Jurkat, Clone E6-1 (cell line): Measurements from ENCODE around the gene FGF22.
"Not testable (repeated sequence)": the region's sequence is repeated elsewhere in the genome, so short reads cannot be mapped to it uniquely, and the experiment has no call there.

Experiments used
- DNase-seq: peaks from one replicate; pipeline ENCODE4 v3.0.0-alpha.2; 2011; ENCODE audit warnings: low read depth, low spot score
- H3K4me3 ChIP-seq: 2 replicates; pipeline ENCODE4 v1.5.1; 2011; ENCODE audit warnings: mild to moderate bottlenecking, low read length, control low read depth, moderate library complexity

Gene FGF22

DNA sequence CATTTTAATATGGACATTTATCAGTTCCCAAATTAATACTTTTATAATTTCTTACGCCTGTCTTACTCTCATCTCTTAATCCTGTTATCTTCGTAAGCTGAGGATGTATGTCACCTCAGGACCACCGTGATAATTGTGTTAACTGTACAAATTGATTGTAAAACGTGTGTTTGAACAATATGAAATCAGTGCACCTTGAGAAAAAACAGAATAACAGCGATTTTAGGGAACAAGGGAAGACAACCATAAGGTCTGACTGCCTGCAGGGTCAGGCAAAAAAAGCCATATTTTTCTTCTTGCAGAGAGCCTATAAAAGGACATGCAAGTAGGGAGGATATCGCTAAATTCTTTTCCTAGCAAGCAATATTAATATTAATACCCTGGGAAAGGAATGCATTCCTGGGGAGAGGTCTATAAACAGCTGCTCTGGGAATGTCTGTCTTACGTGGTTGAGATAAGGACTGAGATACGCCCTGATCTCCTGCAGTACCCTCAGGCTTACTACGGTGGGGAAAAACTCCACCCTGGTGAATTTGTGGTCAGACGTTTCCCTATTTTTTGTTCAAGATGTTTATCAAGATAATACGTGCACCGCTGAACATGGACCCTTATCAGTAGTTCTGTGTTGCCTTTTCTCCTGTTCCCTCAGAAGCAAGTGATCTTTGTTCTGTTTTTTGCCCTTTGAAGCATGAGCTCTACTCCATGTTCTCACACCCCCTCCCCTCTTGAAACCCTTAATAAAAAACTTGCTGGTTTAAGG, 29.2 kb downstream of the FGF22 start:
- not testable (repeated sequence) for DNase-seq, H3K4me3 ChIP-seq

DNA sequence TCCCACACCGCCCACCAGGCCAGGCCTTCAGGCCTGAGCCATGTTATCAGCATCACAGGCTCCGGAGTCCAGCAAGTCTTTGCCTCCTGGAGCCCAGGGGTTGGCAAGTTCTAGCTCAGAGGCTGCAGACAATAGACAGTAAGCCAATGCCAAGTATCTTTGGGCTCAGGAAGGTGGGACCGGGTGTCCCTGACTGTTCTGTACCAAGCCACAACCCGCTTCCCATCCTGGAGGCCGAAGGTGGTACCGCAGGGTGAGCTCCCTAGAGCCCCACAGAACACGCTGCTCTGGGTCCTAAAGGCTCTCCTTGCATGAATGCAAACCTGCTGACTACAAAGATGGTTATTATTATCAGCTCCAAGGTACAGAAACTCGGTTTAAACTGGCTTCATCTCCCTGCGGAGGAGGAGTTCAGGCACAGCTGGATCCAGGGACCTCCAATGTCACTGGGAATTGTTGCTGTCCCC, 31.0 kb downstream of the FGF22 start:
- no peak for DNase-seq
- H3K4me3 ChIP-seq = no peak overlapping the region

DNA sequence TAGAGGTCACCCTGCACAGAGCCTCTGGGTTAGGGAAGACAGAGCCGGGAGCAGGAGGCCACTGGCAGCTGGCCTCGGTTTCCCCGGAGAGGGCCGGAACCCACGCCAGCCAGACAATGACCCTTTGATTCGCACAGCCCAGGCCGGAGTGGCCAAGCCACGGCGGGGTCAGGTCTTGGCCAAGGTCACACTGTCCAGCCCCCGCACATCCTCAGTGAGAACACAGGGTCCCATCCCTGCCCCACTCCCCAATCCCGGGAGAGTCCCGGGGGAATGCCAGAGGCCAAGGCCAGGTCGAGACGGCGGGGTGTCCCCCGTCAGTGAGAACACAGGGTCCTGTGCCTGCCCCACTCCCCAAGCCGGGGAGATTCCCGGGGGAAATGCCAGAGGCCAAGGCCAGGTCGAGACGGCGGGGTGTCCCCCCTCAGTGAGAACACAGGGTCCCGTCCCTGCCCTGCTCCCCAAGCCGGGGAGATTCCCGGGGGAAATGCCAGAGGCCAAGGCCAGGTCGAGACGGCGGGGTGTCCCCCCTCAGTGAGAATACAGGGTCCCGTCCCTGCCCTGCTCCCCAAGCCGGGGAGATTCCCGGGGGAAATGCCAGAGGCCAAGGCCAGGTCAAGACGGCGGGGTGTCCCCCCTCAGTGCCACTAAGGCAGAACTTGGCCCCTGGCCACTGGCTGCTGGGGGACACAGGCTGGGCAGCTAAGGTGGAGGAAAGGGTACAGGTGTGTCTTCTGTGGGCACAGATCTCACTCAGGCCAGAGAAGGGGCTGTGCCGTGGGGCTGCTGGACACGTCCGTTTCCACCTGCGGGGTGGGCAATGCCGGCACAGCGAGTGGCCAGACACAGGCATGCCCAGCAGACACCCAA, 34.8 kb downstream of the FGF22 start:
- DNase-seq = no peak
- no peak overlapping the region for H3K4me3 ChIP-seq

DNA sequence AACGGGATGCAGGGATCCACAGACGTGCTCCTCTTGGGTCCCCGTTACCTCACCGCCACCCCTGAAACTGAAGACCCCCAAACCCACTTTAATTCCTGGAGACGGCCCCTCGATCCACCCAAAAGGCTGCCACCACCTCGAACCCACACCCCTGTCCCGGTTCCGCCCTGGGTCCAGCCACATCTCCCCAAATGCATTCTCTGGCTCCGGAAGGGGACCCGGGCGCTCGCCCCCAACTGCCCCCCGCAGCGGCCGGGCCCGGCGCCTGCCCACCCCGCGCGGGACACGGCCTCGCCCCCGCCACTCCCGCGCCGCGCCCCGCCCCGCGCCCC, 36.3 kb downstream of the FGF22 start:
- H3K4me3 ChIP-seq = no peak overlapping the region
- DNase-seq = no peak

DNA sequence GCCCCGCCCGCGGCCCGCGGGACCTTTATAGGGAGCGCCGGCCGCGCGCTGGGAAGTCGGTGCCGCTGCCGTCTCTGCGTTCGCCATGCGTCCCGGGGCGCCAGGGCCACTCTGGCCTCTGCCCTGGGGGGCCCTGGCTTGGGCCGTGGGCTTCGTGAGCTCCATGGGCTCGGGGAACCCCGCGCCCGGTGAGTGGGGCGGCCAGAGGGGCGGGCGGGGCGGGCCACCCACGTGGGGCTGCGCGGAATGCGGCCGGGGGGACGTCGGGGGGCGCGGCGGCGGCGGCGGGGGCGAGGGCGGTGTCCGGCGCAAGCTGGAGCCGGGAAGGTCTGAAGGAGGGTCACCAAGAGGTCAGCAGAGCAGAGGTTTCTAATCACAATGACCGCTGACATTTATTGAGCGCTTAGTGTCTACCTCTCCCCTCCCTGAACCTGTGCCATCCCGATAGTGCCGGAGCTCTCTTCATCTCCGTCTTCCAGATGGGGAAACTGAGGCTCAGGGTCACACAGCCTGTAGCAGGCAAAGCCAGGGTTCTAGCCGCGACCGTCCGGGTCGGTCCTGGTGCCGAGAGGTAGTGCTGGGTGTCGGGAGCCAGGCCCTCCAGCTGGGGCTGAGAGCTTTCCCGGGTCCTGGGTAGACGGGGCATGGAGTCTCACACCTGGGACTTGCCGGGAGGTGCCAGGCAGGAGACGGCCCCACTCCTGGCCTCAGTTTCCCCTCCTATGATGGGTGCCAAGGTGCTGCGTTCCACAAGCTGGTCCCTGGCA, 36.8 kb downstream of the FGF22 start, which contains the start of gene FSTL3:
TSS of gene FSTL3 (plus strand) at position 54 of the 767 bp plus-strand sequence. CDS start at position 86, 32 bp downstream.
- no peak for DNase-seq
- H3K4me3 ChIP-seq = no peak within 1 kb of the TSS

DNA sequence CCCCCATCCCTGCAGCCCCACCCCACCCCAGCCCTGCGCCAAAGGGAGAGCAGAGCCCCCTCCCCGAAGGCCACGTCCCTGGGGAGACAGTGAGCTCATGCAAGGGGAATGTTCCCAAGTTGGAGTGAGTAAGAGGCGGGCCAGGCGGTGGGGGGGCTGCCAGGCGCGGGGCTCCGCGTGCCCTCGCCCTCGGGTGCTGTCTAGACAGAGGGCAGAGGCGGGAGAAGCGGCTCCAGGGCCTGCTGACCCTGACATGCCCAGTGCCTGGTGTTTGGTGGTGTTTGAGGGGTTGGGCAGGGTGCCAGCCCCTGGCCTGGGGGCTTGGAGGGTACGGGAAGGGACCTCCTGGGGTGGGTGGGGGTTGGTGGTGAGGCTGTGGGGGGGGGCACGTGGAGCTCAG, 37.5 kb downstream of the FGF22 start:
- no peak for DNase-seq
- no peak overlapping the region for H3K4me3 ChIP-seq

DNA sequence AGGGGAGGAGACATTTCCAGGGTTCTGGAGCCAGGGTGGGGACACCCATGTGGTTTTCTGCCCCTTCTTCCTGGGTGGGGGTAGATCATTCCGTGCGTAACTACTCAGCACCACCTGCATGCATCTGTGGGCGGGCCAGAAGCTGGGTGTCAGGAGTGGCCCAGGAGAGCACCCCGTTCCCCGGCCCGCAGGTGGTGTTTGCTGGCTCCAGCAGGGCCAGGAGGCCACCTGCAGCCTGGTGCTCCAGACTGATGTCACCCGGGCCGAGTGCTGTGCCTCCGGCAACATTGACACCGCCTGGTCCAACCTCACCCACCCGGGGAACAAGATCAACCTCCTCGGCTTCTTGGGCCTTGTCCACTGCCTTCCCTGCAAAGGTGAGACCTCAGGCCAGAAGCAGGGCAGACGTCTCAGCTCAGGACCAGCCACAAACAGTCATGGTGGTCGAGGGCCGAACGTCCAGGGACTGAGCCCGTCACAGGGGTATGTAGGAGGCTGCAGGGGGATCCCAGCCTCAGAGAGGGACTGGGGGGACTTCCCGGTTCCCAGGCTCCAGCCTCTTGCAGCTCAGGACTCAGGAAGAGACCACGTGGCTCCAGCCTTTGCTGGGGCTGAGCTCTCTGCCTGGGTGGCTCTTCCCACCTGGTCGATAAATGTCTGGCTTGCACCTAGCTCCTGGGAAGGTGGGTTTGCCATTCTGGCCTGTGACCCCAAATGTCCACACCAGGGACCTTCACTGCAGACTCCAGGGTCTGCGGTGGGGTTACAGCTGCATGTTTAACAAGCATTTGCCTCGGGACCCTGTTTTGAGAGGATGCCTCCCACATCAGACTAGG, 38.1 kb downstream of the FGF22 start:
- no peak for DNase-seq
- no peak overlapping the region for H3K4me3 ChIP-seq

DNA sequence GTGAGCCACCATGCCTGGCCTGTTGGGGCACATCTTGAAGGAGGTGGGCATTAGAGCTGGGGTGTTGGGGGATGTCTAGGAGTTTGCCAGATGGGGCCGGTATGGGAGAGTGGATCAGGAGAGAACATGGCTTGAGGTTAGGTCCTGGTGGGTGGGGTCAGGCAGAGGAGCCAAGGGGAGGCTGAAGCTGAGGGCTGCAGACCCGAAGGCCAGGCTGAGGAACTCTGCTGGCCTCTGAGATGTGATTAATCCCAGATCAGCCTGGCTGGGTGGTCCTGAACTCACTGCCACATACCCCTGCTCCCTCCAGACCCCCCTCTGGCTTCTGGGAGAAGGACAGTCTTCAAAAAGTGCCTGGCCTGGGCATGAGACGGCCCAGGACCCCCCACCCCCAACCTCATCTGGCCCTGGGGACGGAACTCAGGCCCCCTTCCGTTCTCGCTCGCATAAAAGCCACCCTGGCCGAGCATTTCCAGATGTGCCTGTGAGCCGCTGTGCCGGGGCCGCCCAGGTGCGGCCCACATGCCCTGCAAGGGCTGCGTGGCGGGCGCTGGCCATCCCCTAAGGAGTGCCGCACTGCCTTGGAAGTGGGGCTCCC, 39.2 kb downstream of the FGF22 start:
- H3K4me3 ChIP-seq = peak overlapping the region; percentile 61; the same call in 1 of the 2 replicates
- DNase-seq = no peak

DNA sequence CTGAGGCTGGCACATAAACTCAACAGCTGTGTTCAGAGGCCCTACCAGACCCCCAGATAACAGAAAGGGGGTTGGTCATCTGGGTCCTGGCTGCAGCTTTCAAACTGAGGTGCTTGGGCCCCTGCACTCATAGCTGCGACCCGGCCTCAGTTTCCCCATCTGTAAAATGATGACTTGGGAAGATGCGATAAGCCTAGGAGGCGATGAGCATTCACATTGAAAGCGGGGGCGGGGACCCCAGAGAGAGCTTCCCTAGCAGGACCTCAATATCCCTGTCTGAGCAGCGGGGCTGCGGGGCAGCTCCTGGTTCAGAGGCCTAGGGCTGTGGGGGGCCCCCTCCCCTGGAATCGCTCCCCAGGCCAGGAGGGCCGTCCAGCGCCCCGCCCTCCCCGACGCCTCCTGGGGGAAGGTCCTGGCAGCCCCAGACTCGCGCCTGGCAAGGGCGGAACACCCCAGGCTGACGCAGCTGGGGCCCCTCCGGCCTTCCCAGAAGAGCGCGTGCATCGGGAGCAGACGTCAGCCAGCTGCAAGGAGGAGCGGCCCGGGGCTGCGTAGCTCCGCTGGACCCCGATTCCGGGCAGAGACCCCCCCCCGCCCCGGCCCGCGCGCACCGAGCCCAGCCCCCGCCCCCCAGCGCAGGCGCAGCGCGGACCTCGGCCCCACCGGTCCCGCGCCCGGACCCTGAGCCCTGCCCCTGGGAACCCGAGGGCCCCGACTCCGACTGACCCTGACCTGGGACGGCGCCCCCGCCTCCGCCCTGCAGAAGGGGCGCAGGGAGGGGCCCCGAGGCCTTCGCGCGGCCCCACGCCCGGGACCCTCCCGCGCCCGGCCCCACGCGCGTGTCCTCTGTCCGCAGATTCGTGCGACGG, 40.0 kb downstream of the FGF22 start:
- no peak for DNase-seq
- H3K4me3 ChIP-seq = peak overlapping the region; percentile 61

DNA sequence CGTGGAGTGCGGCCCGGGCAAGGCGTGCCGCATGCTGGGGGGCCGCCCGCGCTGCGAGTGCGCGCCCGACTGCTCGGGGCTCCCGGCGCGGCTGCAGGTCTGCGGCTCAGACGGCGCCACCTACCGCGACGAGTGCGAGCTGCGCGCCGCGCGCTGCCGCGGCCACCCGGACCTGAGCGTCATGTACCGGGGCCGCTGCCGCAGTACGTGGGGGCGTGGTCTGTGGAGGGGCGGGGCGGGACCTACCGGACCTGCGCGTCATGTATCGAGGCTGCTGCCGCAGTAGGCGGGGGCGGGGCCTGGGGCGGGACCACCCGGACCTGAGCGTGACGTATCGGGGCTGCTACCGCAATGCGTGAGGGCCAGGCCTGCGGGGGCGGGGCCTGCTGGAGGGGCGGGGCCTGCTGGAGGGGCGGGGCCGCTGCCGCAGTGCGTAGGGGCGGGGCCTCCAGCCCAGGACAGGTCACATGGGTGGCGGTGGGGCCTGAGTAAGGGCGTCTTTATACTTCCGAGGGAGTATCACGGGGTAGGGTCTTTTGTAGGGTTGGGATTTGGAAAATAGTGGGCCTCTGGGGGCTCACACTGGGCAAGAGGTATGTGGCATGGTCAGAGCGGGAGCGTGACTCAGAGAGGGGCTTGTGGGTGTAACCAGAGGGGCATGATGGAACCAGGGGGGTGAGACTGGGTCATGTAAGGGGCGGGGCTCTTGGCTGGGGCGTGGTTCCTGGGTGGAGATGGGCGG, 40.8 kb downstream of the FGF22 start:
- H3K4me3 ChIP-seq = peak overlapping the region; percentile 63
- DNase-seq = peak; percentile 94

DNA sequence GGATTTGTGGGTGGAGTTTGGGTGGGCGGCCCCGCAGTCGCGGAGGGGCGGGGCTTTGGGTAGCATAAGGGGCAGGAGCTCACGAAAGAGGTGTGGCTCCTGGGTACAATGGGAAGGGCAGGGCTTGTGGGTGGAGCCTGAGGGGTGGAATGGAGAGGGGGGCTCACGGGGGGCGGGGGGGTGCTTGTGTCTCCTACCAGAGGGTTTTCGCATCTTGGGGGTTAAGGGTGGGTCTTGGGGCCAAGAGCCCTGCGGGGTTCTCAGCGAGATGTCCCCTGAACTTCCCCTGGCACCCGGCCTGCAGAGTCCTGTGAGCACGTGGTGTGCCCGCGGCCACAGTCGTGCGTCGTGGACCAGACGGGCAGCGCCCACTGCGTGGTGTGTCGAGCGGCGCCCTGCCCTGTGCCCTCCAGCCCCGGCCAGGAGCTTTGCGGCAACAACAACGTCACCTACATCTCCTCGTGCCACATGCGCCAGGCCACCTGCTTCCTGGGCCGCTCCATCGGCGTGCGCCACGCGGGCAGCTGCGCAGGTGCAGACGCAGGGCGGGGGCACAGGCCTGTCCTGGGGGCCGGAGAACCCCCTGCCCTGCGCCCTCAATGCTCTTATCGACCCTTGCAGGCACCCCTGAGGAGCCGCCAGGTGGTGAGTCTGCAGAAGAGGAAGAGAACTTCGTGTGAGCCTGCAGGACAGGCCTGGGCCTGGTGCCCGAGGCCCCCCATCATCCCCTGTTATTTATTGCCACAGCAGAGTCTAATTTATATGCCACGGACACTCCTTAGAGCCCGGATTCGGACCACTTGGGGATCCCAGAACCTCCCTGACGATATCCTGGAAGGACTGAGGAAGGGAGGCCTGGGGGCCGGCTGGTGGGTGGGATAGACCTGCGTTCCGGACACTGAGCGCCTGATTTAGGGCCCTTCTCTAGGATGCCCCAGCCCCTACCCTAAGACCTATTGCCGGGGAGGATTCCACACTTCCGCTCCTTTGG, 41.6 kb downstream of the FGF22 start:
- H3K4me3 ChIP-seq = peak overlapping the region; percentile 63
- DNase-seq = peak; percentile 91

DNA sequence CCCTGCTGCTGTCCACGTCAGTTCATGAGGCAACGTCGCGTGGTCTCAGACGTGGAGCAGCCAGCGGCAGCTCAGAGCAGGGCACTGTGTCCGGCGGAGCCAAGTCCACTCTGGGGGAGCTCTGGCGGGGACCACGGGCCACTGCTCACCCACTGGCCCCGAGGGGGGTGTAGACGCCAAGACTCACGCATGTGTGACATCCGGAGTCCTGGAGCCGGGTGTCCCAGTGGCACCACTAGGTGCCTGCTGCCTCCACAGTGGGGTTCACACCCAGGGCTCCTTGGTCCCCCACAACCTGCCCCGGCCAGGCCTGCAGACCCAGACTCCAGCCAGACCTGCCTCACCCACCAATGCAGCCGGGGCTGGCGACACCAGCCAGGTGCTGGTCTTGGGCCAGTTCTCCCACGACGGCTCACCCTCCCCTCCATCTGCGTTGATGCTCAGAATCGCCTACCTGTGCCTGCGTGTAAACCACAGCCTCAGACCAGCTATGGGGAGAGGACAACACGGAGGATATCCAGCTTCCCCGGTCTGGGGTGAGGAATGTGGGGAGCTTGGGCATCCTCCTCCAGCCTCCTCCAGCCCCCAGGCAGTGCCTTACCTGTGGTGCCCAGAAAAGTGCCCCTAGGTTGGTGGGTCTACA, 43.1 kb downstream of the FGF22 start:
- no peak for DNase-seq

DNA sequence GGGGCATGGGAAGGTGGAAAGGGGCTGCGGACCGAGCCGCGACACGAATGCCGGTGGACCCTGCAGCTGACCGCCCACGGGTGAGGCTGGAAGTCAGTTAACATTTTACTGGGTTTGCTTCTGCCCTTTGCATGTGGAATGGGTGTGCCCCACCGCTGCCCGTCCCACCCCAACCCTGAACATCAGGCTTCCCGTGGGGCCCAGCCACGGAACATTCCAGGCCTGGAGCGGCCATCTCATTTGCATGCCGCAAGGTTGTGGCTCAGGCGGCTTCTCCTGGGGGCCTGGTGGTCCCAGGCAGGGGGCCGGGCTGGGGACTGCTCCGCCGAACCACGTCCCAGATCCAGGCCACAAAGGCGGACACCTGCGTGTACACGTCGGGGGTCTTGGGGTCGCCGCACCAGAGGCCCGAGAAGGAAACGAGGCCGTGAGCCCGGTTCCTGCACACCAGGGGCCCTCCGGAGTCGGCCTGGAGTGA, 45.8 kb downstream of the FGF22 start:
- DNase-seq = no peak

More for the DNA sequence above, 43.1 kb downstream of the FGF22 start:
- H3K4me3 ChIP-seq = no peak overlapping the region

DNA sequence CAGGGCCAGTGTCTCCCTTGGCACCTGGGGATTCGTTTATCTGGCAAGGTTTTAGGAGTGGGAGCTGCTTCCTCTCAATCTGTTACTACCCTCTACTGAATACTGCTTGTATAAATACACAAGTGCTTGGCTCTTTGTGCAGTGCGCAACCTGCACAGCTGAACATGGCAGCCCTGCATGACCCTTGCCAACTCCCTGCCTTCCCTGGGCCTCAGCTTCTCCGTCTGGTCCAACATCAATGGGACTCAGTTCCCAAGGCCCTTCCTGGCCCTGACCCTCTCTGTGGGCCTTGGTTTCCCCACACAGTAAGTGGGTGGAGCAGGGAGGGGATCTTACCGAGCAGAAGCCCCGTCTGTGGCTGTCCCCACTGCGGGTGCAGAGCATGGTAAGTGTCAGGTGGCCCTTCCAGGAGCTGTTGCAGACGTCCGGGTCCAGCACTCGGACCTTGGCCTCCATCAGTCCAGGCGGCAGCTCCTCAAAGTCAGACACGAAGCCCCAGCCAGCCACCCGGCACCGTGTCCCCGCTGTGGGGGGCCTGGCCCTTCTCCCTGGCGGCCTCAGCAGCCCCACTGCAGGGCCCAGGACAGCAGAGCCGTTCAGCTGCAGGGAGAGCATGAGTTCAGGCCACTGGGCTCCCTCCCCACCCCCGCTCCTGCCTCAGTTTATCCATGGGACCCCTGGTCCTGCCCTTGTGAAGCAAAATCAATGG, 47.1 kb downstream of the FGF22 start:
- no peak overlapping the region for H3K4me3 ChIP-seq
- DNase-seq = no peak

More for the DNA sequence above, 45.8 kb downstream of the FGF22 start:
- no peak overlapping the region for H3K4me3 ChIP-seq
